Naive B cell (primary cell): Measurements from ENCODE around the gene MED27. TPM values are rescaled to one million over a fixed set of nuclear protein-coding genes. Genes with fewer than 3 reads are reported as not detected.

ENCODE experiments used
- ATAC-seq, 2 donors: fragments of 150-1000 bp; cut with Tn5 transposase; 2 replicates each; pipeline ENCODE4 v1.10.0; 2021; ENCODE audit warnings: low read depth in 2 of 2, mild to moderate bottlenecking in 2 of 2, moderate library complexity in 2 of 2
- DNase-seq: peaks from one replicate; pipeline ENCODE4 v3.0.0; 2022
- H3K27ac Mint-ChIP-seq, 6 donors: one replicate each; pipeline ENCODE4 v1.8.0; 2020 to 2022; ENCODE audit warnings: mild to moderate bottlenecking in 6 of 6, mixed read lengths in 6 of 6, moderate library complexity in 5 of 6, inconsistent platforms in 2 of 6
- H3K27me3 Mint-ChIP-seq, 3 donors: one replicate each; pipeline ENCODE4 v1.8.0; 2021 to 2022; ENCODE audit warnings: mixed read lengths in 3 of 3, mild to moderate bottlenecking in 1 of 3
- H3K36me3 Mint-ChIP-seq, 2 donors: one replicate each; pipeline ENCODE4 v1.8.0; 2020 to 2022; ENCODE audit warnings: mixed read lengths in 2 of 2, inconsistent platforms in 1 of 2, mild to moderate bottlenecking in 1 of 2
- H3K4me1 Mint-ChIP-seq, 3 donors: one replicate each; pipeline ENCODE4 v1.8.0; 2020 to 2022; ENCODE audit warnings: mixed read lengths in 3 of 3, inconsistent platforms in 1 of 3, mild to moderate bottlenecking in 1 of 3, moderate library complexity in 1 of 3
- H3K4me3 Mint-ChIP-seq, 8 donors: one replicate each; pipeline ENCODE4 v1.8.0; 2020 to 2022; ENCODE audit warnings: mild to moderate bottlenecking in 8 of 8, mixed read lengths in 8 of 8, moderate library complexity in 8 of 8, inconsistent platforms in 2 of 8
- H3K9me3 Mint-ChIP-seq, 7 donors: one replicate each; pipeline ENCODE4 v1.8.0; 2020 to 2022; ENCODE audit warnings: mixed read lengths in 7 of 7, mild to moderate bottlenecking in 5 of 7, inconsistent platforms in 2 of 7, moderate library complexity in 1 of 7
- polyA plus RNA-seq, 6 donors: library from polyadenylated mRNA; unstranded; fragments of 300-500 nt; fragmentation: Illumina TruSeq; gene quantifications; one replicate each; pipeline ENCODE4 v1.2.3, GENCODE V29; 2021; ENCODE audit warnings: low read depth in 6 of 6

The MED27 gene
- polyA plus RNA-seq, 6 donors from 2014 or later: 33.1 to 76.9 (median 40.5) TPM

- no peaks in the 10 kb centered on the region for H3K9me3 Mint-ChIP-seq
- no peaks in the 10 kb centered on the region for H3K4me1 Mint-ChIP-seq
- no peaks in the 10 kb centered on the region for H3K27me3 Mint-ChIP-seq
- DNase-seq (no peak), ATAC-seq (no peak)
- H3K4me3 Mint-ChIP-seq: no peak overlapping the region
- H3K36me3 Mint-ChIP-seq: peaks cover 22 to 33% of the 10 kb centered on the region in 2 donors
- no peak overlapping the region for H3K27ac Mint-ChIP-seq
These were observed 190.7 kb downstream of the MED27 start for GRCh38 chr9:131888923-131889322.

- no peaks in the 10 kb centered on the region for H3K27me3 Mint-ChIP-seq
- H3K36me3 Mint-ChIP-seq: peaks cover 21 to 22% of the 10 kb centered on the region in 2 donors
- no peak for ATAC-seq
- H3K27ac Mint-ChIP-seq: peak overlapping the region in 1 of 6 donors; percentile 10
- no peaks in the 10 kb centered on the region for H3K9me3 Mint-ChIP-seq
- DNase-seq: no peak
- no peak overlapping the region for H3K4me3 Mint-ChIP-seq
- no peaks in the 10 kb centered on the region for H3K4me1 Mint-ChIP-seq
These were observed 192.0 kb downstream of the MED27 start for GRCh38 chr9:131887680-131888079.

GRCh38 chr9:131886826-131887225 is 192.8 kb downstream of the MED27 start:
- H3K27ac Mint-ChIP-seq: peak overlapping the region in 1 of 6 donors; percentile 44
- H3K4me3 Mint-ChIP-seq: no peak overlapping the region
- no peaks in the 10 kb centered on the region for H3K4me1 Mint-ChIP-seq
- peaks cover 13 to 17% of the 10 kb centered on the region in 2 donors for H3K36me3 Mint-ChIP-seq
- ATAC-seq (no peak), DNase-seq (no peak)
- H3K9me3 Mint-ChIP-seq: no peaks in the 10 kb centered on the region
- H3K27me3 Mint-ChIP-seq: no peaks in the 10 kb centered on the region

- no peak overlapping the region for H3K27ac Mint-ChIP-seq
- peaks cover 0 to under 1% of the 10 kb centered on the region in 2 donors for H3K36me3 Mint-ChIP-seq
- H3K27me3 Mint-ChIP-seq: no peaks in the 10 kb centered on the region
- H3K4me1 Mint-ChIP-seq: no peaks in the 10 kb centered on the region
- DNase-seq: no peak
- no peak for ATAC-seq
- no peaks in the 10 kb centered on the region for H3K9me3 Mint-ChIP-seq
- no peak overlapping the region for H3K4me3 Mint-ChIP-seq
These were observed 194.5 kb downstream of the MED27 start for GRCh38 chr9:131885144-131885609.

- H3K27me3 Mint-ChIP-seq: no peaks in the 10 kb centered on the region
These were observed 195.4 kb downstream of the MED27 start for GRCh38 chr9:131884222-131884621.

GRCh38 chr9:131880833-131881583 is 198.7 kb downstream of the MED27 start:
- H3K9me3 Mint-ChIP-seq: no peaks in the 10 kb centered on the region
- no peaks in the 10 kb centered on the region for H3K36me3 Mint-ChIP-seq
- ATAC-seq (no peak), DNase-seq (no peak)
- H3K4me1 Mint-ChIP-seq: no peaks in the 10 kb centered on the region
- no peak overlapping the region for H3K4me3 Mint-ChIP-seq
- no peaks in the 10 kb centered on the region for H3K27me3 Mint-ChIP-seq
- H3K27ac Mint-ChIP-seq: no peak overlapping the region

More at GRCh38 chr9:131884222-131884621, 195.4 kb downstream of the MED27 start:
- Mint-ChIP-seq H3K4me3 (no peak overlapping the region), H3K36me3 (no peaks in the 10 kb centered on the region), H3K27ac (peak overlapping the region in 2 of 6 donors; percentile 12 to 54), H3K4me1 (no peaks in the 10 kb centered on the region), H3K9me3 (no peaks in the 10 kb centered on the region)
- DNase-seq (no peak), ATAC-seq (no peak)

GRCh38 chr9:131879911-131880290 is 199.8 kb downstream of the MED27 start:
- Mint-ChIP-seq H3K9me3 (no peaks in the 10 kb centered on the region), H3K4me1 (no peaks in the 10 kb centered on the region), H3K27me3 (no peaks in the 10 kb centered on the region), H3K36me3 (no peaks in the 10 kb centered on the region), H3K27ac (no peak overlapping the region), H3K4me3 (no peak overlapping the region)
- DNase-seq (no peak), ATAC-seq (no peak)

GRCh38 chr9:131879181-131879910 is 200.3 kb downstream of the MED27 start:
- H3K9me3 Mint-ChIP-seq: no peaks in the 10 kb centered on the region

GRCh38 chr9:131876486-131876885 is 203.2 kb downstream of the MED27 start:
- H3K4me3 Mint-ChIP-seq: no peak overlapping the region

More at GRCh38 chr9:131879181-131879910, 200.3 kb downstream of the MED27 start:
- H3K36me3 Mint-ChIP-seq: no peaks in the 10 kb centered on the region
- ATAC-seq (no peak), DNase-seq (no peak)
- H3K27ac Mint-ChIP-seq: no peak overlapping the region
- no peaks in the 10 kb centered on the region for H3K4me1 Mint-ChIP-seq
- H3K27me3 Mint-ChIP-seq: no peaks in the 10 kb centered on the region
- H3K4me3 Mint-ChIP-seq: no peak overlapping the region

GRCh38 chr9:131875828-131876485 is 203.7 kb downstream of the MED27 start:
- Mint-ChIP-seq H3K36me3 (no peaks in the 10 kb centered on the region), H3K27me3 (no peaks in the 10 kb centered on the region), H3K27ac (no peak overlapping the region), H3K9me3 (no peaks in the 10 kb centered on the region), H3K4me1 (no peaks in the 10 kb centered on the region), H3K4me3 (no peak overlapping the region)
- ATAC-seq (no peak), DNase-seq (no peak)

More at GRCh38 chr9:131876486-131876885, 203.2 kb downstream of the MED27 start:
- no peak overlapping the region for H3K27ac Mint-ChIP-seq
- H3K27me3 Mint-ChIP-seq: no peaks in the 10 kb centered on the region
- H3K4me1 Mint-ChIP-seq: no peaks in the 10 kb centered on the region
- DNase-seq: no peak
- no peaks in the 10 kb centered on the region for H3K36me3 Mint-ChIP-seq
- H3K9me3 Mint-ChIP-seq: no peaks in the 10 kb centered on the region
- ATAC-seq: no peak

GRCh38 chr9:131874916-131875670 is 204.6 kb downstream of the MED27 start:
- no peak for ATAC-seq
- H3K36me3 Mint-ChIP-seq: no peaks in the 10 kb centered on the region
- peak overlapping the region in 1 of 8 donors; percentile 42 for H3K4me3 Mint-ChIP-seq

GRCh38 chr9:131874447-131874846 is 205.2 kb downstream of the MED27 start:
- DNase-seq: no peak
- H3K4me3 Mint-ChIP-seq: no peak overlapping the region
- no peaks in the 10 kb centered on the region for H3K36me3 Mint-ChIP-seq
- no peak for ATAC-seq
- H3K4me1 Mint-ChIP-seq: no peaks in the 10 kb centered on the region
- H3K9me3 Mint-ChIP-seq: no peaks in the 10 kb centered on the region
- H3K27me3 Mint-ChIP-seq: no peaks in the 10 kb centered on the region
- H3K27ac Mint-ChIP-seq: peak overlapping the region in 1 of 6 donors; percentile 26

More at GRCh38 chr9:131874916-131875670, 204.6 kb downstream of the MED27 start:
- H3K9me3 Mint-ChIP-seq: no peaks in the 10 kb centered on the region
- DNase-seq: no peak
- H3K27ac Mint-ChIP-seq: no peak overlapping the region
- H3K4me1 Mint-ChIP-seq: no peaks in the 10 kb centered on the region
- H3K27me3 Mint-ChIP-seq: no peaks in the 10 kb centered on the region

GRCh38 chr9:131873891-131874440 is 205.7 kb downstream of the MED27 start:
- DNase-seq: no peak
- no peaks in the 10 kb centered on the region for H3K36me3 Mint-ChIP-seq
- ATAC-seq: no peak
- H3K4me1 Mint-ChIP-seq: no peaks in the 10 kb centered on the region
- H3K4me3 Mint-ChIP-seq: peak overlapping the region in 1 of 8 donors; percentile 53
- H3K9me3 Mint-ChIP-seq: no peaks in the 10 kb centered on the region
- H3K27me3 Mint-ChIP-seq: no peaks in the 10 kb centered on the region
- peak overlapping the region in 1 of 6 donors; percentile 26 for H3K27ac Mint-ChIP-seq
